MM.1S (cell line): ENCODE results near the gene CAV1.

Experiments
- DNase-seq: peaks from one replicate; pipeline ENCODE4 v3.0.0-alpha.2; 2015
- H2AFZ ChIP-seq: fragments of 300-600 bp; sonication (generic); 2 replicates; pipeline ENCODE4 v1.6.0; 2016; ENCODE audit warnings: antibody characterized with exemption, low read length
- H3F3A ChIP-seq: fragments of 300-600 bp; sonication (generic); 2 replicates; pipeline ENCODE4 v1.6.1; 2016; ENCODE audit warnings: mild to moderate bottlenecking, antibody characterized with exemption, low read length, moderate library complexity, mixed read lengths; ENCODE audit not compliant: insufficient read depth
- H3K27ac ChIP-seq: fragments of 300-600 bp; sonication (generic); 2 replicates; pipeline ENCODE4 v1.5.1; 2016; ENCODE audit warnings: mild to moderate bottlenecking, low read length
- H3K27me3 ChIP-seq: fragments of 300-600 bp; sonication (generic); replicated peaks from 2 replicates; pipeline ENCODE4 v1.6.0; 2016; ENCODE audit warnings: low read length; ENCODE audit not compliant: insufficient read depth
- H3K36me3 ChIP-seq: fragments of 300-600 bp; sonication (generic); replicated peaks from 2 replicates; pipeline ENCODE4 v1.6.1; 2016; ENCODE audit warnings: mild to moderate bottlenecking, low read length, mixed read lengths; ENCODE audit not compliant: insufficient read depth
- H3K4me1 ChIP-seq: fragments of 300-600 bp; sonication (generic); 2 replicates; pipeline ENCODE4 v1.6.1; 2016; ENCODE audit warnings: low read length, mixed read lengths
- H3K4me2 ChIP-seq: fragments of 300-600 bp; sonication (generic); 2 replicates; pipeline ENCODE4 v1.6.0; 2016; ENCODE audit warnings: low read depth, low read length
- H3K4me3 ChIP-seq: fragments of 300-600 bp; sonication (generic); 2 replicates; pipeline ENCODE4 v1.5.1; 2016; ENCODE audit warnings: low read length, mixed read lengths
- H3K79me2 ChIP-seq: fragments of 300-600 bp; sonication (generic); 2 replicates; pipeline ENCODE4 v1.6.1; 2016; ENCODE audit warnings: mixed run types, low read length, mixed read lengths
- H3K9ac ChIP-seq: fragments of 300-600 bp; sonication (generic); 2 replicates; pipeline ENCODE4 v1.6.1; 2016; ENCODE audit warnings: low read length, mixed read lengths
- H3K9me2 ChIP-seq: fragments of 300-600 bp; sonication (generic); replicated peaks from 2 replicates; pipeline ENCODE4 v1.6.1; 2016; ENCODE audit warnings: mild to moderate bottlenecking, low read length, mixed read lengths; ENCODE audit not compliant: insufficient read depth
- H3K9me3 ChIP-seq: fragments of 300-600 bp; sonication (generic); replicated peaks from 2 replicates; pipeline ENCODE4 v1.6.1; 2016; ENCODE audit warnings: mild to moderate bottlenecking, low read length, mixed read lengths; ENCODE audit not compliant: insufficient read depth
- H4K20me1 ChIP-seq: fragments of 300-600 bp; sonication (generic); 2 replicates; pipeline ENCODE4 v1.6.1; 2016; ENCODE audit warnings: mild to moderate bottlenecking, low read length, moderate library complexity, mixed read lengths; ENCODE audit not compliant: insufficient read depth
- CTCF ChIP-seq: fragments of 300-600 bp; sonication (generic); IDR thresholded peaks from 2 replicates; pipeline ENCODE4 v1.5.1; 2016; ENCODE audit warnings: antibody characterized with exemption, low read length, mixed read lengths
- EZH2 ChIP-seq: fragments of 300-600 bp; sonication (generic); optimal IDR thresholded peaks from 2 replicates; pipeline ENCODE3; 2017; ENCODE audit warnings: low read depth, mild to moderate bottlenecking, antibody characterized with exemption, low read length, mixed read lengths
- EZH2phosphoT487 ChIP-seq: fragments of 300-600 bp; sonication (generic); IDR thresholded peaks from 2 replicates; pipeline ENCODE4 v1.6.1; 2018; ENCODE audit warnings: antibody characterized with exemption, low read length

CAV1 gene

DNA sequence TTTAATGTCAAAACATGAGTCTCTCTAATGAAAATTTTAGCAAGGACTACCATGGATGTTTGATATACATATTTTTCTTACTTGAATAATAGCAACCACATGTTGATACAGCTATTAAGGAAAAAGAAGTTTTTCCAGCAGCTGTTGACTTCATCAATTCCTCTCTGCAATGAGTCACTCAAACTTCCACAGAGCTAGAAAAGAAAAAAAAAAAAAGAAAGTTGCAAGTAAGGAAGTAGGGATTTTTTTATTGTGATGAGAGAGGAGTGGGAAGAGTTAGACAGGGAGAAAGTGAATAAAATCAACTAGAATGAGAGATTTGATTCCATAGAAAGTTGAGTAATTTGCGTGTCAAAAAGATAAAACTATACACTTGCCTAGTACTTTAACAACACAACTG lies 46.2 kb downstream of the CAV1 start:
- Histone ChIP-seq H3K4me1 (peaks cover 23% of the 10 kb centered on the region), H3F3A (0 out of 2 replicates have a peak, but pooled peaks cover 5% of the 10 kb centered on the region), H3K4me3 (no peak overlapping the region), H2AFZ (no peak overlapping the region), H3K9ac (no peak overlapping the region), H3K36me3 (no peaks in the 10 kb centered on the region), H4K20me1 (no peaks in the 10 kb centered on the region), H3K27me3 (no peaks in the 10 kb centered on the region), H3K9me3 (no peaks in the 10 kb centered on the region), H3K27ac (no peak overlapping the region), H3K9me2 (no peaks in the 10 kb centered on the region), H3K79me2 (no peaks in the 10 kb centered on the region), H3K4me2 (no peak overlapping the region)
- no peak for TF ChIP-seq EZH2phosphoT487
- TF ChIP-seq CTCF: no peak
- no peak for TF ChIP-seq EZH2
- DNase-seq: no peak

DNA sequence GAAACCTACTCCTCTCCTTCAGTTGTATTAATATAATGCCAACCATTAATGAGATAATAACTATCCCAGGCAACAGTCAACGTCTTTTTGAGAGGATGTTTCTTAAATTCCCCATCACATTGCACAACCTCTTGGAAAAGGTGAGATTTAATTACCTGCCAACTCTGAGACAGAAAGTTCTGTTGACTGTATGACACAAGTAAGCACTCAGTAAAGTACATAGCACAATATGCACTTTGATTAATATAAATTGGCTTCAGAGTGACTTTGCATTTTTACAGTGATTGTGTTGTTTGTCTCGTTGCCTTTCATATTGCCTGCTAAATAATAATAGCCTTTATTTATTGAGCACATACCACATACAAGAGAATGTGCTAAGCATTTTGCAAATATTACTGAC lies 46.7 kb downstream of the CAV1 start:
- peaks cover 23% of the 10 kb centered on the region for H3K4me1 ChIP-seq
- H3F3A ChIP-seq: 0 out of 2 replicates have a peak, but pooled peaks cover 5% of the 10 kb centered on the region
- no peak overlapping the region for H2AFZ ChIP-seq
- no peak overlapping the region for H3K4me3 ChIP-seq
- no peak overlapping the region for H3K4me2 ChIP-seq
- no peaks in the 10 kb centered on the region for H4K20me1 ChIP-seq
- no peaks in the 10 kb centered on the region for H3K9me3 ChIP-seq
- H3K27ac ChIP-seq: no peak overlapping the region
- H3K36me3 ChIP-seq: no peaks in the 10 kb centered on the region
- H3K9ac ChIP-seq: no peak overlapping the region
- H3K79me2 ChIP-seq: no peaks in the 10 kb centered on the region
- DNase-seq: no peak
- TF ChIP-seq EZH2phosphoT487: no peak
- no peak for TF ChIP-seq EZH2
- no peak for TF ChIP-seq CTCF
- no peaks in the 10 kb centered on the region for H3K27me3 ChIP-seq
- no peaks in the 10 kb centered on the region for H3K9me2 ChIP-seq

DNA sequence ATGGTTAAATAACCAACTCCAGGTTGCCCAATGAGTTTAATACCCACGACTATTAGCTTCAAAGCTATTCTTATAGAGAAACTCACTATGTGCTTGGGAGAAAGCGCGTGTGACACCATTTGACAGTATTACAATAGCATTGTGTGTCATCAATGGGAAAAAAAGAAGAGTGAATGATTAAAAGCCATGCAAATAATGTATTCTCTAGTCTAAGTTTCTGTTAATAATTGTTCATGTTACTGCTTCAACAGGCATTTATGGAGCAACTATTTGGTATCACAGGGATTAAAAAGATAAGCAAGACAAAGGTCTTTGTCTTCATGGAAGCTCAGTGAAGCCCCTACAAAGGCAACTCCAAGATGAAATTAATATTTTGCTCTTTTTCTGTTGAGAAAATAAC lies 47.2 kb downstream of the CAV1 start:
- no peak overlapping the region for H3K4me2 ChIP-seq
- TF ChIP-seq CTCF (no peak), EZH2phosphoT487 (no peak)
- no peaks in the 10 kb centered on the region for H3K9me2 ChIP-seq
- no peak overlapping the region for H3K4me3 ChIP-seq
- H3K27ac ChIP-seq: no peak overlapping the region
- H3F3A ChIP-seq: 0 out of 2 replicates have a peak, but pooled peaks cover 5% of the 10 kb centered on the region
- H3K4me1 ChIP-seq: peaks cover 23% of the 10 kb centered on the region
- no peaks in the 10 kb centered on the region for H3K27me3 ChIP-seq
- no peaks in the 10 kb centered on the region for H4K20me1 ChIP-seq
- H2AFZ ChIP-seq: no peak overlapping the region
- no peak overlapping the region for H3K9ac ChIP-seq
- DNase-seq: no peak
- no peaks in the 10 kb centered on the region for H3K9me3 ChIP-seq
- no peaks in the 10 kb centered on the region for H3K79me2 ChIP-seq
- no peaks in the 10 kb centered on the region for H3K36me3 ChIP-seq
